HG03139 (cell line): Measurements from ENCODE around the gene GPR171.
"Not testable (repeated sequence)": the region's sequence is repeated elsewhere in the genome, so short reads cannot be mapped to it uniquely, and the experiment has no call there.

Source experiments
- ATAC-seq: cut with Tn5 transposase; IDR thresholded peaks from one replicate; pipeline ENCODE4 v1.9.1; 2021; ENCODE audit not compliant: unreplicated experiment

The GPR171 gene

DNA sequence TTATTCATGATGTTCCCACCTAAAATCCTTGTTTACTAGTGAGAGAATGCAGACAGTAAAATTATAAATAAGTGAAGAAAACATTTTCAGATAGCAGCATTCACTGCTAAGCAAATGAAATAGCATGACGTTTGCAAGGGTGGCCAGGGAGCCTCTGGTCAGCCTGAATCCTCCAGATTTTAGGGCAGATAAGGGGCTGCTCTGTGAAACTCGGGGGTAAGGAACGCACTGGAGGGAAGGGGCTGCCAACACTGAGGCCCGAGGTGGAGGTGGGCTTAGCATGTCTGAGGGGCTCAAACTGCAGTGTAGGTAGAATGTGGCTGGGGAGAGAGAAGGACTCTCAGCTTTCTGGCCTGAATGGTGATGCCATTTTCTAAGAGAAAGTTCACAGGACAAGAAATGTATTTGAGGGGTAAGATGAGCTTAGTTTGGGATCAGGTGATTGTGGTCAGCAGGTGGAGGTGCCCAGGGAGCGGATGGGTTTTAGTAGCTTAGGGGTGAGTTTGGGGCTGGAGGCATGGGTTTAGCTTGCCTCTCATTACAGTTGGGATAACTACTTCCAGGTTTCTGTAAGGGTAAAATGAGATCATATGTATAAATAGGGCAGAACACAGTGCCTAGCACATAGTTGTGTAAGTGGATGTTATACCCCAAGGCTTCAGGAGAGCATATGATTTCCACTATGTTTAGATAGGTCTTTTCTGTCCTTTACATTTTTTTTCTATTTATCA lies 20.5 kb downstream of the GPR171 start:
- no peak for ATAC-seq

- ATAC-seq: no peak
Measured at GRCh38 chr3:151178208-151178845, 24.7 kb downstream of the GPR171 start.

GRCh38 chr3:151175952-151176351 lies 27.1 kb downstream of the GPR171 start:
- no peak for ATAC-seq

GRCh38 chr3:151174351-151174750 lies 28.7 kb downstream of the GPR171 start:
- ATAC-seq: no peak

DNA sequence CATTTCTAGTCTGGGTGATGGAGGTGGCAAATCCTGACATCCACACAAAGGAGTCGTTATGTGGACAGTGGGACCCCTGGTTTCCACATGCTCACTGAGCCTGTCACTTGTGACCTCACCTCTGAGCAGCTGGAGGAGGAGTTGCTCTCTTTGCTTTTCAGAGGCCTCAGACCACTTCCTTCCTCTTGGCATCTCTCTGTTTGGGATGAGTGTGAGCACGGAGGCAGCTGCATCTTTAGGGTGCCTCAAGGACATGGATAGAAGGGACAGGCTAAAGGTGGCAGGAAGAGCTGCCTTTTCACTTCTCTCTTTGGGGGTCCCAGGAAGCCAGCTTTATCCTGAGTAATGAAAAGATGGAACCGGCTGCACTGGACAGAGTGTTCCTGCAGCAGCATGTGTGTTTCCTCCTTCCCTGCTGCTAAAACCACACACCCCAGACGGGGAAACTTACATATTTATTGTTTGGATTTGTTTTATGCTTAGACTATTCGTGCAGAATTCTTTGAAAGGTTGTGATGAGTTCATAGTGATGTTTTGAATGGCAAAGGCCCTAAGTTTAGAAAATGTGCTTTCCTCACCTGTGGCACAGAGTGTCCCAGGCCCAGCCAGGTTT lies 31.8 kb downstream of the GPR171 start:
- ATAC-seq: peak; percentile 59

DNA sequence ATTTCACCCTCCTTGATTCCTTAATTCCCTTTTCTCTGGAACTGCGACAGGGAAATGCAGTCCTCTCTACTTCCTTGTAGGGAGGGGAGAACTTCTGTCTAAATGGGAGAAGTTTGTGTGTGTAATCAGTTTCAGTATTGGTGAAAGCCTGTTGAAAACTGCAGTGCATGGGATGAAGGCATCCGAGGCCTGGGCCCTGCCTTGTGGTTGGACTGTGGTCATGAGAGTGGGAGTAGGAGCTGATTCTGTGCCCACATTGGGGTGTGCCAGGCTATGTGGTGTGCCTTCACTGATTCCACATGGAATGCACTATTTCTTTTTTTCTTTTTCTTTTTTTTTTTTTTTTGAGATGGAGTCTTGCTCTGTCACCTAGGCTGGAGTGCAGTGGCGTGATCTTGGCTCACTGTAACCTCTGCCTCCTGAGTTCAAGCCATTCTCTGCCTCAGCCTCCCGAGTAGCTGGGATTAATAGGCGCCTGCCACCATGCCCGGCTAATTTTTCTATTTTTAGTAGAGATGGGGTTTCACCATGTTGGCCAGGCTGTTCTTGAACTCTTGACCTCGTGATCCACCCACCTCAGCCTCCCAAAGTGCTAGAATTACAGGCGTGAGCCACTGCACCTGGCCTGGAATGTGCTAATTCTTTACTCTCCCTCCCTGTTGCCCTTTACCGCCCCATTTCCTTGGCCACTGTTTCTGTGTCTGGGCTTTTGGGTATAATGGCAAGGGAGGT lies 32.9 kb downstream of the GPR171 start:
- not testable (repeated sequence) for ATAC-seq

DNA sequence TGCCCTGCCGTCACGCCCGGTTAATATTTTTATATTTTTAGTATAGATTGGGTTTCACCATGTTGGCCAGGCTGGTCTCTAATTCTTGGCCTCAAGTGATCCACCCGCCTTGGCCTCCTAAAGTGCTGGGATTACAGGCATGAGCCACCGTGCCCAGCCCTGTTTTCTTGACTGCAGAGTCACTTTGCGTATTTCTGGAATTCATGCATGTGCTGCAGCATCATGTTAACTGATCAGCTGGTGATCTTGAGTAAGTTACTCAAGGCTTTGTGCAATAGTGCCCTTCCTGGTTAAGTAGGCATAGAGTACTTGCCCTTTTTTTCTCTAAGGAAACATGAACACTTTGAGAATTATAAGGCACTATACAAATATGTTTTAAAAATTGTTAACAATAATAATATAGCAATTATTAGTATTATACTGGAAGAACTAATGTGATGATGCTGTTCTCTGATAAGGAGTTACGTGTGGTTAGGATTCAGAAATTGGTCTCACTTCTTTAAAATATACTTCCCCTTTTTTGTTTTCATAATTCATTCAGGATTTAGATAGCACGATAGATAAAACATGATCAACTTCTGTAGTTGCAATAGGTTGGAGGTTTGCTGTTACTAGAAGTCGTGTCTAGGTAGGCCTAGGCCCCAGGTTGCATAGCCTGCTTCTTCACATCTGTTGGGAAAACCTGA lies 33.6 kb downstream of the GPR171 start:
- no peak for ATAC-seq

DNA sequence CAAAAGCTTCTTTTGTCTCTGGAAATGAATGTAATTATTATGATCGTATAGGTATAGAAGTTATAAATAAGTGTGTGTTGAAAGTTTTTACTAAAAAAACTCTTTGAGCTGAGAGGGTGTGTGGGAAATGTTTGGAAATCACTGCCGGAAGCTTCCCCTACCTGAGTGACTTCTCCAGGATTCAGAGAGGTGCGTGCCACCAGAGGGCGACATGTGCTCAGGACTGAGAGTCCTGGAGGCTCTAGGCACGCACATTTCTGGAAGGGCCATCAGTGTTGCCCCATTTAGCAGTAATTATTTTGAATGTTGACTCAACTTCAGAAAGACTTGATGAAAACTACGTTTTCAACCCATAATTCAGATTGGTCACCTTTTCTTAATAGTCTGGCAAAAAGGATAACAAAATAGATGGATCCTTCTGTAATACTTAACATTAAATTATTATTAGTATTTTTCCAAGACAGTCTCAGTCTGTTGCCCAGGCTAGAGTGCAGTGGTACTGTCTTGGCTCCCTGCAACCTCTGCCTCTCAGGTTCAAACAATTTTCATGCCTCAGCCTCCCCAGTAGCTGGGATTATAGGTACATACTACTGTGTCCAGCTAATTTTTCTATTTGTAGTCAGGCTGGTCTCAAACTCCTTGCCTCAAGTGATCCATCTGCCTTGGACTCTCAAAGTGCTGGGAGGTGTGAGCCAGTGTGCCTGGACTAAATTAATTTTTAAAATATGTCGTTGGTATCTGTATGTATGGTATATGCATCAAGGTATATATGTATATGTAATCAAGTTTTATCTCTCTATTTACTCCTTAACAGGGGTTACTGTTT lies 34.5 kb downstream of the GPR171 start:
- peak; percentile 42 for ATAC-seq

- no peak for ATAC-seq
Measured at GRCh38 chr3:151166161-151166560, 36.9 kb downstream of the GPR171 start.

DNA sequence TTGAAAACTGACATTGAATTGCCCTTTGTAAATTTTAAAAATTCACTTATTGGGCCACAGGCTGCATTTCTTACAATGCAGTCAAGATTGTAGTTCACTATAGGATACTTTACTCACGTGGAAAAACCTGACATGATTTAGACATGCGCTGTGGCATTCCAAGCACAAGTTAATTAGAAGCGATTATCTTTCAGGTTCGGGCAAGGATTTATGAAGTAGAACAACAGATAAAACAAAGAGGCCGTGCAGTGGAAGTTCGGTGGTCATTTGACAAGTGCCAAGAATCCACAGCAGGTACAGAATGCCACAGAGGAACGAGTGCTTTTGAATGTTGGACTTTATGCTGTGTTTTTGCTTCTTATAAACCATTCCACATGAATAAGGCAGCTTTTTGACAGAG lies 37.8 kb downstream of the GPR171 start:
- ATAC-seq: no peak

- ATAC-seq: no peak
Measured at GRCh38 chr3:151159806-151160205, 43.2 kb downstream of the GPR171 start.

DNA sequence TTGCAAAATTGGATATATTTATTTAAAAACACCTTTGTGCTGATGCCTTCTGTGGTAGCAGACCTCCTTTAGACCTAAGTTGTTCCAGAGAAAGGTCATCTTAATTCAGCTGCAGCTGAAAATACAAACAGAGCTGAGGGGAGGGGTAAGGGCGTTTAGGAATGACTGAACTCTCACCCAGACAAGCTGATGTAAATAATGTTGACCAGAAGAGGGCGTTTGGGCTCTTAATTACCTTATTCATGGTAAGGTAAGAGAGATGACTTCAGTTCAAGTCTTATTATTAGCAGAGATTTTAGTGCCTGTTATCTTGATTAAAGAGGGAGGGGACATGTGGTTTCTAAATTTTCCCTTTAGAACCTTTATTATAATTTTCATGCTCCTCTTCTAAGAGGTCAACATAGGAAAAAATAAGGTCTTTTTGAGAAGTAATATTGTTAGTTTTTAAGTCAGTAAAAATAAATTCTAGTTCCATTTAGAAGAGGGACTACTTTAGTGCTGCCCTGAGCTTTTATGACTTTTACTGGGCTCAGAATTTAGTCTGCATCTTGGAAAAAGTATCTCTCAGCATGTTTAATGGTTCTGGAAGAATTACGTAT lies 46.3 kb downstream of the GPR171 start:
- ATAC-seq: peak; percentile 83

- ATAC-seq: no peak
Measured at GRCh38 chr3:151155409-151156128, 47.4 kb downstream of the GPR171 start.

DNA sequence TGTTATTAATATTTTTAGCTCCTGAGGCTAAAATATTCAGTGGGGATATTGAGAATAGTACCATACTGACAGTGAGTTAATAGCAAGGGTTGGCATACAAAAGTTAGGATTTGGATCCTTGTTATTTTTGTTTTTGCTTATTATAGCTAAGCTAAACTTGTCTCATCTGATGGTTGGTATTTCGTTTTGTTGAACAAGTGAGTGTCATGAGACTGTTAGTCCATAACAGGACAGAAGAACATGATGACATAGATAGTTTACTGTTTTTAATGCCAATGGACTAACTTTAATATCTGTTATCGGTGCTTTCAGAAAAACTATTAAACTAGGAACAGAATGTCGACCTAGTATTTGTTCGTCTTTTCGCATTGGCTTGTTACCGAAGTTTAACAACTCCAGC lies 48.5 kb downstream of the GPR171 start:
- ATAC-seq: no peak

DNA sequence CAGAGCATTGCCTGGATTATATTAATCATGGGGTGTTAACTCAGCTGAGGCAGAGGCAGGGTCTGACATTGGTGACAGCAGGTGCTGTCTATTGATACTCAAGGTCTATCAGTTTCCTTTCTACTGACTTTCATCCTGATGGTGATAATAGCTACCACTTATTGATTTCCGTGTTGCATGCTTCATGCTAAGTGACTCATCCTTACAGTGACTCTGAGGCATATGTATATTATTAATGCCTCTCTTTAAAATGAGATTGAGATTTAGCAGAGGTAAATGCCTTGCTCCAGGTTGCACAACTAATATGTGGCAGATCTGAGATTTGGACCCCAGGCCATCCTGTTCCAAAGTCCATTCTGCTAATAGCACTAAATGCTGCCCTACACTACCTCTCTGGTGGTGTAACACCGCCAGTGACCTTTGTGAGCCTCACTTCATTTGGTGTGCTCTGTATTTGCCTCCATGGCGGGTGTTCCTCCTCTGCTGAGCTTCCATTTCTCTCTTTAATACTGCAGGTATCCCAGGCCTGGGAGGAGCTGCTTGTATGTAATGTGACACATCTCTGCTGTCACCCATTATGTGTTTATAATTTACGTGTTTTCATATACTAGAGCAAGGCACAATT lies 50.4 kb downstream of the GPR171 start:
- no peak for ATAC-seq
